ENCODE measurements around the gene C20orf202. TPM values are rescaled to one million over a fixed set of nuclear protein-coding genes. Genes with fewer than 3 reads are reported as not detected.
A peak's percentile ranks its signal among the peaks of the same experiment; 100 is the strongest.

Gene C20orf202
- total RNA-seq, result 0.66 TPM

GRCh38 chr20:1202762-1203504 lies at the start of gene C20orf202:
Gene C20orf202, plus strand, starts transcription at chr20:1203454. Its CDS starts 132 bp downstream, at chr20:1203586.
- DNase-seq (ENCODE audit: low spot score), result no peak

- DNase-seq (ENCODE audit: low spot score), result no peak
Measured at GRCh38 chr20:1154226-1154625, 49.0 kb upstream of the C20orf202 start.

DNA sequence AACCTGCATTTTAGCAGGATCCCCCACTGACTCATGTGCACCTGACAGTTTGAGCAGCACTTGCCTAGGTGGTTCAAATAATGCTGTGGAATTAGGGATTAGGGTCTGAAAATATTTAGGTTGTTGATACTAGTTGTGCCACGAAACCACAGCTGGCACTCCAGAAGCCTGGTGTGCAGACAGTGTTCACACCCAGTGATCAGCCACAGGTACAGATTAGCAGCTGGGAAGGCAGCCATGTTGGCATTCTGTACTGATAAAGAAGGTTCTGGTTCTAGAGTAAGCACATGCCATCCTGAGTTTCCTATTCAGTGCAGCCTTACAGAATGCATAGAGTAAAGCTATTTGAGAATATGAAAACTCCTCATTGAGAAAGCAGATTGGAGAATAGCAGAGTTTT lies 48.6 kb upstream of the C20orf202 start:
- DNase-seq (ENCODE audit: low spot score), result no peak

DNA sequence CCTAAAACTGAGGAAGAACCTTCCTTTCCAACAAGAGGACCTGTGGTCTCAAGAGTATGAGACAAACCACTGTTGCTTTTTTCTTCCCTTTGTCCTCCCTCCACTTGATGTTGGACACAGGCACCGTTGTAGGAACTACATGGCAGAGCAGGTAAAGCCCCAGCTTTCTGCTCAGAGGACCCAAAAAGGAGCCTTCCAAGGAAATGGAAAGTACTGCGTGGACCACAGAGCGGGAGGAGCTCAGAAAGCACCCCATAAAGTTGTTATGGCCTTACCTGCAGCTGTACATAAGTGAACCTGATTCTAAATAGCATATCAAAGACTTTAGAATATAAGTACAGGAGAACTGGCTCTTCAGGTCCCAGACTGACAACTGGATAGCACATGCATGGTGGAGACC lies 47.9 kb upstream of the C20orf202 start:
- no peak for DNase-seq (ENCODE audit: low spot score)

- no peak for DNase-seq (ENCODE audit: low spot score)
Measured at GRCh38 chr20:1160496-1160895, 42.8 kb upstream of the C20orf202 start.

DNA sequence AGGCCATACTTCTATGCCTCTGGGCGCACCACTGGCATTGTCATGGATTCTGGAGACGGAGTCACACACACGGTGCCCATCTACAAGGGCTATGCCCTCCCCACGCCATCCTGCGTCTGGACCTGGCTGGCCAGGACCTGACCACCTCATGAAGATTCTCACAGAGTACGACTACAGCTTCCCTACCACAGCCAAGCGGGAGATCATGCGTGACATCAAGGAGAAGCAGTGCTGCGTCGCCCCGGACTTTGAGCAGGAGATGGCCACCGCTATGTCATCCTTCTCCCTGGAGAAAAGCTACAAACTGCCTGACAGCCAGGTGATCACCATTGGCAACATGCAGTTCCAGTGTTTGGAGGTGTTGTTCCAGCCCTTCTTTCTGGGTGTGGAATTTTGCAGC lies 42.3 kb upstream of the C20orf202 start:
- DNase-seq (ENCODE audit: low spot score), result no peak

- DNase-seq (ENCODE audit: low spot score), result no peak
Measured at GRCh38 chr20:1163105-1163504, 40.1 kb upstream of the C20orf202 start.

DNA sequence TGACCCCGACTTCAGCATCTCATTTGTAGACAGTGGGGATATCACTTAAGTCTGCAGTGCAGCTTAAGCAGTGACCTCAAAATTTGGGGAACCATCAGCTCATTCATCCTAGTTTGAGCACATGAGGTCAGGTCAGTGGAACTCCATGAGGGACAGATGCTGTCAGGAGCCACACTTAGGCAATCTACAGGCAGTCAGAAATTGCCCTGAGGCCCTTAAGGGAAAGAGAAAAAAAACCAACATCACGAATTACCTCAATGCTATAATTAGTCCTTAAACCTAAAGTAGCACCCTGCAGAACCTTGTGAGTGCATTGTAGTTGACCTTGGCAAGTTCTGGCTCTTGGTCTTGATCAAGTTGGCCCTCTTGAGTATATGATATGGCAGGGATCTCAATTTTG lies 39.6 kb upstream of the C20orf202 start:
- DNase-seq (ENCODE audit: low spot score), result no peak

- no peak for DNase-seq (ENCODE audit: low spot score)
Measured at GRCh38 chr20:1164871-1165270, 38.4 kb upstream of the C20orf202 start.

- DNase-seq (ENCODE audit: low spot score), result no peak
Measured at GRCh38 chr20:1165521-1165920, 37.7 kb upstream of the C20orf202 start.

DNA sequence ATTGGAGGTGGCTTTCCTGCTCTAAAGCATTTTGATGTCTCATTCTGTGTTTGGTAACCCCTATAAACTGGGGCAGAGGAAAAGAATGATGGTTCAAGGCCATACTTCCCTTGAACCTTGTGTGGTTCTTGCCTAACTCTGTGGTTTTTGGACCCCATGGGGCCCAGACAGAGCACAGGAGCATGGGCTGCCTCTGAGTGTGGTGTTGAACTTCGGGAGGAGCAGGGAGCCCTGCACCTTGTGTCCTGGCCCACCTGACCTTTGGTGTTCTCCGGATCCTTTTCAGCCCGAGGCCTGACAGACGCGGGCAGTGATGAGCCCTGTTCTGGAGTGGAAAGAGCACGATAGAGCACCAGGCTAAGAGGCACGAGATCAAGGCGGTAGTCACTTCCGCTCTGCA lies 37.3 kb upstream of the C20orf202 start:
- DNase-seq (ENCODE audit: low spot score), result no peak

DNA sequence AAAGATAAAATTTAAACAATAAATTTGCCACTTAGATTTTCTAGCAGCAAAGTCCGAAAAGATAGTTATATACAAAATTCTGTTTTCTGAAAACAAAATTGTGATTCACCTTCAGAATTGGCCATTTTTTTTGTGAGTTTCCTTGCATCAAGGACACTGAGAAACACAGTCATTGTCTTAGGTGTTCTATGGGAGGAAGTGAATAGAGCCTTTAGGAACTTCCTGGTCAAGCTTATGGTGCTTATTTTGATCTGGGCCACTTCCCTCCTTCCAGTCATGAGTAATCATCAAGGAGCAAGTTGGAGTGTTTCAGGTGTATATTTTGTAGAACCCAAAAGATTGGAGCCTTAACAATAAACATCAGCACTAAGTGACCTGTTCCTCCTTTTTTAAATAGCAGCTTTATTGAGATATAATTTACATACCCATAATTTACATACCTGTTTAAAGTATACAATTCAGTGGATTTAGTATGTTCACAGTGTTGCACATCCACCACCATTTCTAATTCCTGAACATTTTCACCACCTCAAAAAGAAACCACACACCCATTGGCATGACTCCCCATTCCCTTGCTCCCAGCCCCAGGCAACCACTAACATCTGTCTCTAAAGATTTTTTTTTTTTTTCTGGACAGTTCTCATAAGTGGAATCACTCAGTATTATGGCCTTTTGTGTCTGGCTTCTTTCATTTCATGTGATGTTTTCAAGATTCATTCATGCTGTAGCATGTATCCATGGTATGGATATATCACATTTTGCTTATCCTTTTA lies 36.1 kb upstream of the C20orf202 start:
- DNase-seq (ENCODE audit: low spot score), result no peak

- no peak for DNase-seq (ENCODE audit: low spot score)
Measured at GRCh38 chr20:1169224-1169623, 34.0 kb upstream of the C20orf202 start.

GRCh38 chr20:1171461-1172093 lies 31.7 kb upstream of the C20orf202 start:
- DNase-seq (ENCODE audit: low spot score), result peak; percentile 33

- no peak for DNase-seq (ENCODE audit: low spot score)
Measured at GRCh38 chr20:1173698-1174097, 29.6 kb upstream of the C20orf202 start.

GRCh38 chr20:1174787-1175186 lies 28.5 kb upstream of the C20orf202 start:
- DNase-seq (ENCODE audit: low spot score), result no peak

DNA sequence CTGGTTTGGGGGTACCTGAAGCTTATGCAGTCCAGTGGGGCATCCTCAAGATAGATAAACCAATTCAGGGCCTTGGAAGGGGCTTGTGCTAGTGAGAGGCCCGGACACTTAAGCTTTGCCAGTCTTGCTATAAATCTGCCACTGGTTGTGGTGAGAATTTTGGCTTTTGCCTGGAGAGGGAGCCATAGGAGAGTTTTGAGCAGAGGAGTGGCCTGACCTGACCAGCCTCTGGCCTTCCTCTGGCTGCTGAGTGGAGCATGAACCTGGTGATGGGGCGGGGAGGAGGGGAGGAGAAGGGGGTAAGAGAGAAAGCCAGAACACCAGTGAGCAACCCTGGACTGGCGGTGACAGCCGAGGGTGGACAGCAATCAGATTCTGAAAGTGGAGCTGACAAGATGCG lies 25.6 kb upstream of the C20orf202 start:
- DNase-seq (ENCODE audit: low spot score), result no peak

DNA sequence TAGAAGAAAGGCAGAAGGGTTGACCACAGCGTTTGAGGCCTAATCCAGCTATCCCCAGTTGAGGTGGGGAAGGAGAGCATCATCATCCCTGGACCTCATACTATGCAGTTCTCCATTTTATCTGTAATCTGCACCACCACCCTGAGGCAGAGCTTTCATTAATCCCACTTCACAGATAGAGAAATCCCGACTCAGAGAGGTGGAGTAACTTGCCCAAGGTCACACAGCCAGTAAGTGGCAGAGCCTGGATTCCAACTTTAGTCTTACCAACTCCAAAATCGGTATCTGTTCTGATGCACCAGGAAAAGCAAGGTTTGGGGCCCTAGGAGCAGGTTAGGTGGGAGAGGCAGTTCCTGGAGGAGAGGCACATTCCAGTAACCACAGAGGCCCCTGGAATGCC lies 25.2 kb upstream of the C20orf202 start:
- no peak for DNase-seq (ENCODE audit: low spot score)

GRCh38 chr20:1178623-1179022 lies 24.6 kb upstream of the C20orf202 start:
- DNase-seq (ENCODE audit: low spot score), result no peak

DNA sequence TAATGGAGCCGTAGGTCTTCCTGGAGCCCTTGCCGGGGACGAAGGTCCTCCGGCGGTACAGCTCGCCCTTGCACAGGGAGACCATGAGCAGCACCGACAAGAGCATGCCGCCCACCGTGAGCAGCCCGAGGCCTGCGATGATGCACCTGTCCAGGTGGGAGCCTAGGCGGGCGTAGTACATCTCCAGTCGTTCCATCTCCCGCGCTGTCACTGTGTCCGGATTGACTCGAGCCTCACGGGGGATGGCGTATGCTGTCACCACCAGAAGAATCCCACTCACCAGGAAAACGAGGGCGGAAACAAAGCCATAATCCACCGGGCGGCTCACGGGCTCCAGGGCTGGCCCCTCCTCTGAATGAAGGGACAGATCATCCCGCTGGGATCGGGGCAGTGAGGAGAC lies 22.3 kb upstream of the C20orf202 start:
- no peak for DNase-seq (ENCODE audit: low spot score)

- no peak for DNase-seq (ENCODE audit: low spot score)
Measured at GRCh38 chr20:1182106-1182505, 21.1 kb upstream of the C20orf202 start.

GRCh38 chr20:1183153-1183552 lies 20.1 kb upstream of the C20orf202 start:
- no peak for DNase-seq (ENCODE audit: low spot score)

- DNase-seq (ENCODE audit: low spot score), result no peak
Measured at GRCh38 chr20:1184260-1184637, 19.0 kb upstream of the C20orf202 start.

Measured in mucosa of gallbladder (tissue), 1 donor.